Uterus (tissue), 4 donors: ENCODE results near the gene RPP30. TPM values are rescaled to one million over a fixed set of nuclear protein-coding genes. Genes with fewer than 3 reads are reported as not detected.

ENCODE experiments used
- DNase-seq, 2 donors: peaks; one replicate each; pipeline ENCODE4 v3.0.0-alpha.2; 2019 to 2020
- H3K27ac ChIP-seq, 2 donors: fragments of 200-600 bp; sonication (generic); 1 replicate in 1 of 2; 2 replicates in 1 of 2; pipeline ENCODE4 v1.5.1; 2016 to 2018
- H3K27me3 ChIP-seq, 2 donors: fragments of 200-600 bp; sonication (generic); one replicate each; pipeline ENCODE4 v1.5.1; 2018 to 2019; ENCODE audit warnings: control low read depth in 1 of 2
- H3K36me3 ChIP-seq, 2 donors: fragments of 200-600 bp; sonication (generic); one replicate each; pipeline ENCODE4 v1.5.1; 2019; ENCODE audit warnings: control low read depth in 1 of 2
- H3K4me1 ChIP-seq, 2 donors: fragments of 200-600 bp; sonication (generic); one replicate each; pipeline ENCODE4 v1.5.1; 2018 to 2019; ENCODE audit warnings: control low read depth in 1 of 2
- H3K4me3 ChIP-seq, 2 donors: fragments of 200-600 bp; sonication (generic); 1 replicate in 1 of 2; 2 replicates in 1 of 2; pipeline ENCODE4 v1.5.1; 2018 to 2019; ENCODE audit warnings: mild to moderate bottlenecking in 1 of 2
- H3K9me3 ChIP-seq, 2 donors: fragments of 200-600 bp; sonication (generic); one replicate each; pipeline ENCODE4 v1.5.1; 2019; ENCODE audit warnings: control low read depth in 1 of 2
- POLR2A ChIP-seq, 2 donors: fragments of 450-650 bp; IDR thresholded peaks; one replicate each; pipeline ENCODE4 v1.6.1; 2016; ENCODE audit warnings: antibody characterized with exemption in 2 of 2, mild to moderate bottlenecking in 1 of 2, moderate library complexity in 1 of 2
- intact Hi-C: fragments of 100-400 bp; cut with DNase I; formaldehyde crosslinking; loops from one replicate; pipeline ENCODE4 v1.15.1; 2023; ENCODE audit warnings: low total_unique reads
- total RNA-seq, 4 donors: library from RNA; depleted of rRNA in 3 of 4; stranded (reverse); fragments of >200 nt in 3 of 4; gene quantifications; one replicate each; pipeline versions ENCODE4 v1.1.0 to v1.2.4, GENCODE V29; 2014 to 2023
- TF ChIP-seq, protein P1 (sequence below), 4 experiments: fragments of 200-600 bp in 2 of 4; fragments of 450-650 bp in 2 of 4; sonication (generic) in 2 of 4; IDR thresholded peaks; one replicate each; pipeline ENCODE4 v1.5.1; 2016 to 2019; ENCODE audit warnings: antibody characterized with exemption in 4 of 4, mild to moderate bottlenecking in 2 of 4, moderate library complexity in 1 of 4
- donor health status: DM: yes; HTN: yes; CAD: no.

Gene RPP30
- total RNA-seq, 4 donors from 2014 or later = 10.9 to 61.1 (median 32.0) TPM

GRCh38 chr10:90884431-90884830 lies 12.7 kb downstream of the RPP30 start:
- Histone ChIP-seq H3K27me3 (no peaks in the 10 kb centered on the region), H3K4me3 (no peak overlapping the region), H3K9me3 (no peaks in the 10 kb centered on the region), H3K36me3 (no peaks in the 10 kb centered on the region), H3K27ac (no peak overlapping the region), H3K4me1 (no peaks in the 10 kb centered on the region)
- DNase-seq = no peak
- TF ChIP-seq, protein P1, sequence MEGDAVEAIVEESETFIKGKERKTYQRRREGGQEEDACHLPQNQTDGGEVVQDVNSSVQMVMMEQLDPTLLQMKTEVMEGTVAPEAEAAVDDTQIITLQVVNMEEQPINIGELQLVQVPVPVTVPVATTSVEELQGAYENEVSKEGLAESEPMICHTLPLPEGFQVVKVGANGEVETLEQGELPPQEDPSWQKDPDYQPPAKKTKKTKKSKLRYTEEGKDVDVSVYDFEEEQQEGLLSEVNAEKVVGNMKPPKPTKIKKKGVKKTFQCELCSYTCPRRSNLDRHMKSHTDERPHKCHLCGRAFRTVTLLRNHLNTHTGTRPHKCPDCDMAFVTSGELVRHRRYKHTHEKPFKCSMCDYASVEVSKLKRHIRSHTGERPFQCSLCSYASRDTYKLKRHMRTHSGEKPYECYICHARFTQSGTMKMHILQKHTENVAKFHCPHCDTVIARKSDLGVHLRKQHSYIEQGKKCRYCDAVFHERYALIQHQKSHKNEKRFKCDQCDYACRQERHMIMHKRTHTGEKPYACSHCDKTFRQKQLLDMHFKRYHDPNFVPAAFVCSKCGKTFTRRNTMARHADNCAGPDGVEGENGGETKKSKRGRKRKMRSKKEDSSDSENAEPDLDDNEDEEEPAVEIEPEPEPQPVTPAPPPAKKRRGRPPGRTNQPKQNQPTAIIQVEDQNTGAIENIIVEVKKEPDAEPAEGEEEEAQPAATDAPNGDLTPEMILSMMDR (IDR thresholded peaks at IDR 0.05) = no peak
- TF ChIP-seq POLR2A (IDR thresholded peaks at IDR 0.05) = no peak
- intact Hi-C loops = no loop called here

- H3K27me3 ChIP-seq = no peaks in the 10 kb centered on the region
- H3K27ac ChIP-seq = no peak overlapping the region
- no peaks in the 10 kb centered on the region for H3K4me1 ChIP-seq
- no peaks in the 10 kb centered on the region for H3K9me3 ChIP-seq
- no peak overlapping the region for H3K4me3 ChIP-seq
- no peak for TF ChIP-seq POLR2A (IDR thresholded peaks at IDR 0.05)
- TF ChIP-seq, protein P1 (IDR thresholded peaks at IDR 0.05) = no peak
- no peak for DNase-seq
- intact Hi-C loops = no loop called here
- H3K36me3 ChIP-seq = no peaks in the 10 kb centered on the region
Observed at GRCh38 chr10:90885176-90885575, 13.4 kb downstream of the RPP30 start.

DNA sequence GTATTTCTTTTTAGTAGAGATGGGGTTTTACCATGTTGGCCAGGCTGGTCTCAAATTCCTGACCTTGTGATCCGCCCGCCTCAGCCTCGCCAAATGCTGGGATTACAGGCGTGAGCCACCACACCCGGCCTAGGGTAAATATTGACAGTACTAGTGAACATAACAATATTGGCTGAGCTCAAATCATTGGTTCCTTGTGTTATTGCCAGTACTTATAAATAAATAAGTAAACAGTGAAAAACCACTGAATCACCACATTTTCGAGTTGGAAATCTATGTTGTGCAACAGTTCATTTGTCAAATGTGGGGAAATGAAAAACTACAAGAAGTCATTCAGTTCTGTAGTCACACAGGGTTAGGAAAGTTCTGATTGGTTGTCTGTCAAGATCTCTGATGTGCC lies 15.8 kb downstream of the RPP30 start:
- no peaks in the 10 kb centered on the region for H3K36me3 ChIP-seq
- H3K4me1 ChIP-seq = no peaks in the 10 kb centered on the region
- H3K4me3 ChIP-seq = no peak overlapping the region
- no peaks in the 10 kb centered on the region for H3K27me3 ChIP-seq
- no peaks in the 10 kb centered on the region for H3K9me3 ChIP-seq
- DNase-seq = no peak
- no peak overlapping the region for H3K27ac ChIP-seq
- intact Hi-C loops = no loop called here
- TF ChIP-seq, protein P1 (IDR thresholded peaks at IDR 0.05) = no peak
- TF ChIP-seq POLR2A (IDR thresholded peaks at IDR 0.05) = no peak

DNA sequence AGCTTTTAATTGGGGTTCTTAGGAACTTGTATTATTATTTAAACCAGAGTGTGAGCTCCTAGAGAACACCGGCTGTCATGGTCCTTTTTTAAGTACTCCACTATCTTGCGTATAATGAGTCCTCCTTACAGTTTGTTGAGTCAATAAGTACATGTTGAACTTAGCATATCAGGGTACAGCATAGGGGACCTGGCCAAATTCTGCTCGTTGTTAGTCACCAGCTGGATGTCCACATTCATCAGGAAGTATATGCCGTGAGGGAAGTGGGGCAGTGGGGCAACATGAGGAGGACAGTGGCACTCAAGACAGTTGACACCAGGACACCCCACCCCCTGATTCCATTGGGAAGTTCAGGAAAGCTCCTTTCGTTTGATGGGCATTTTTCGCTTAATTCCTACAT lies 16.6 kb downstream of the RPP30 start:
- intact Hi-C loops = no loop called here
- no peaks in the 10 kb centered on the region for H3K27me3 ChIP-seq
- no peak overlapping the region for H3K27ac ChIP-seq
- TF ChIP-seq, protein P1 (IDR thresholded peaks at IDR 0.05) = no peak
- no peak for TF ChIP-seq POLR2A (IDR thresholded peaks at IDR 0.05)
- H3K4me3 ChIP-seq = no peak overlapping the region
- no peaks in the 10 kb centered on the region for H3K4me1 ChIP-seq
- no peaks in the 10 kb centered on the region for H3K36me3 ChIP-seq
- no peak for DNase-seq
- no peaks in the 10 kb centered on the region for H3K9me3 ChIP-seq

DNA sequence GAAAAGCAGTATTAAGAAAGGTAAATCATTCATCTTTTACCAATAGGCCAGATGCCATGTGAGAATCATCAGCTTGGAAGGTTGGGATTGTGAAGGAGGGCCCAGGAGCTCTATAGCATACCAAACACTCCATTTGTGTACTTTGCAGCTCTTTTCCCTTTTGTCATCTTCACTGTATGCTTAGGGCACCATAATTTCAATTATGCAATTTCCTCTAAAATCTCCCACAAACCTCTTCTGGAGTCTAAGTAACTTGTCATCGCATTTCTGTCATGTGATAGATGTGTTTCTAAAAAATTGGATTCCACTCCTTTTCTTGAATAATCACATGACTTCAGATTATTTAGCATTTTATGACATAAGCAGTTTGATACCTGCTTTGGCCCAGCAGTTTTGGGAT lies 17.9 kb downstream of the RPP30 start:
- Histone ChIP-seq H3K4me3 (no peak overlapping the region), H3K9me3 (no peaks in the 10 kb centered on the region), H3K27me3 (no peaks in the 10 kb centered on the region), H3K27ac (no peak overlapping the region), H3K4me1 (no peaks in the 10 kb centered on the region), H3K36me3 (no peaks in the 10 kb centered on the region)
- no peak for TF ChIP-seq POLR2A (IDR thresholded peaks at IDR 0.05)
- TF ChIP-seq, protein P1 (IDR thresholded peaks at IDR 0.05) = no peak
- DNase-seq = no peak
- intact Hi-C loops = no loop called here
